HG03108 (cell line): ENCODE data around the gene PSMC3IP.
"Not testable (repeated sequence)": the region's sequence is repeated elsewhere in the genome, so short reads cannot be mapped to it uniquely, and the experiment has no call there.

Source experiments
- ATAC-seq: cut with Tn5 transposase; IDR thresholded peaks from one replicate; pipeline ENCODE4 v1.9.1; 2021; ENCODE audit warnings: moderate library complexity; ENCODE audit not compliant: unreplicated experiment

The PSMC3IP gene

DNA sequence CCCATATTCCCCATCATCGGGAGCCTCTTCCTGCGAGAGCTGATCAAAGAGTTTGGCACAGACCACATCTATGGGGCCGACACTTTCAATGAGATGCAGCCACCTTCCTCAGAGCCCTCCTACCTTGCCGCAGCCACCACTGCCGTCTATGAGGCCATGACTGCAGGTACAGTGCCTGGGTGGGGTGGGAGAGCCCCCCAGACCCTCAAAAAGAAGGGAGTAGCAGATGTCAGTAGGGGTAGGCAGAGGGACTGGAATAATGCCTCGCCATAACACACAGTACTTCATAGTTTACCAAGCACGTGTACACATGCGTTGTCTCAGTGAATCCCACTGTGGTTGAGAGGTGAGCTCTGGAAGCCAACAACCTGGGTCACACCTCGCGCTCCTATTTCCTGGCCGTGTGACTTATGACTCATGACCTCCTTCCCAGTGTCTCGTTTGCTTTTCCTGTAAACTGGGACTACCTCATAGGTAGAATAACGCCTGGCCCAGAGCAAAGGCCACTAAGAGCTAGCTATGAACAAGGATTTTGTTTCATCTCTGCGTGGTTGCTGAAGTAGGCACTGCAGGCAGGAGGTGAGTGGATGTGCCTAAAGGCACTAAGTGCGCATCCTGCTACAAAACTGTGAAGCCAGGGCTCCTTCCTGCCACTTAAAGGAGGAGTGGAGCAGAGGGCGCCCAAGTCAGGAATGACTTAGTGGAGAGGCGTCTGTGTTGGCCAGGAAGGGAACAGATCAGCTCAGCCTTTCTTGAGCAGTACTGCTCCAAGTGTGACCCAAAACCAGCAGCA is 36.3 kb downstream of the PSMC3IP start:
- no peak for ATAC-seq

DNA sequence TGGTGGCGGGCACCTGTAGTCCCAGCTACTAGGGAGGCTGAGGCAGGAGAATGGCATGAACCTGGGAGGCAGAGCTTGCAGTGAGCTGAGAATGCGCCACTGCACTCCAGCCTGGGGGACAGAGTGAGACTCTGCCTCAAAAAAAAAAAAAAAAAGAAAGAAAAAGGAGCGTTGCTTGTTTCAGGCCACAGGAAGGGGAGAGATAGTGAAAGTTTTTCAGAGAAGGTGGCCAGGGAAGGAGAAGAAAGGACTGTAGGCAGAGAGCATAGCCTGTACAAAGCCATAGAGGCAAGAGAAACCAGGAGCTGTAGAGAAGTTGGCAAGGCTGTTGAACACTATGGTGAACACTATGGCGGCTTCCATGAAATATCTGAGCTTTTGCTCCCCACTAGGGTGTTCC is 37.0 kb downstream of the PSMC3IP start:
- ATAC-seq = not testable (repeated sequence)

- no peak for ATAC-seq
Measured at GRCh38 chr17:42538482-42538881, 39.0 kb downstream of the PSMC3IP start.

DNA sequence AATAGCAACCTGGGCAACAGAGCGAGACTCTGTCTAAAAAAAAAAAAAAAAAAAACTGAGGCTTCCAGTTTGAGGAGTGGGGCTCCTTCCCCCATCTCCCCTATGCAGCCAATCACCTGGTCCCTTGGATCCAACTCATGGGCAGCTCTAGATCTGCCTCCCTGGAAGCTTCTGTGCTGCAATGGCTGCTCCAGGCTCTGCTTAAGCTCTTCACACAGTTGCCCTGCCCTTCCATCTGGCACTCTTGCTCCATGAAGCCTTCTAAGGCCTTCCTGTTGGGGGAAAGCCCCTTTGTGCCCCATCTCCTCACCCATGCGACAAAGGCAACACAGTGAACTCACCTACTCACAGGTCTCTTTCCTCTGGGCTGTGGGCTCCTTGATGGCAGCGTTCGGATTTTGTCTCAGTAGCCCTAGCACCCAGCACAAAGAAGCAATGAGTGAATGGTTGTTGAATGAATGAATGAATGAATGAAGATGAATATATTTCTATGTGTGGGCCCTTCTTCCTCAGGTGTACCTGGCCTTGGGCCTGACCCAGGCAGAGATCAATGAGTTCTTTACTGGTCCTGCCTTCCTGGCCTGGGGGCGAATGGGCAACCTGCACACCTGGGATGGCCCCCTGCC is 39.6 kb downstream of the PSMC3IP start:
- no peak for ATAC-seq

- no peak for ATAC-seq
Measured at GRCh38 chr17:42537156-42537805, 40.2 kb downstream of the PSMC3IP start.

DNA sequence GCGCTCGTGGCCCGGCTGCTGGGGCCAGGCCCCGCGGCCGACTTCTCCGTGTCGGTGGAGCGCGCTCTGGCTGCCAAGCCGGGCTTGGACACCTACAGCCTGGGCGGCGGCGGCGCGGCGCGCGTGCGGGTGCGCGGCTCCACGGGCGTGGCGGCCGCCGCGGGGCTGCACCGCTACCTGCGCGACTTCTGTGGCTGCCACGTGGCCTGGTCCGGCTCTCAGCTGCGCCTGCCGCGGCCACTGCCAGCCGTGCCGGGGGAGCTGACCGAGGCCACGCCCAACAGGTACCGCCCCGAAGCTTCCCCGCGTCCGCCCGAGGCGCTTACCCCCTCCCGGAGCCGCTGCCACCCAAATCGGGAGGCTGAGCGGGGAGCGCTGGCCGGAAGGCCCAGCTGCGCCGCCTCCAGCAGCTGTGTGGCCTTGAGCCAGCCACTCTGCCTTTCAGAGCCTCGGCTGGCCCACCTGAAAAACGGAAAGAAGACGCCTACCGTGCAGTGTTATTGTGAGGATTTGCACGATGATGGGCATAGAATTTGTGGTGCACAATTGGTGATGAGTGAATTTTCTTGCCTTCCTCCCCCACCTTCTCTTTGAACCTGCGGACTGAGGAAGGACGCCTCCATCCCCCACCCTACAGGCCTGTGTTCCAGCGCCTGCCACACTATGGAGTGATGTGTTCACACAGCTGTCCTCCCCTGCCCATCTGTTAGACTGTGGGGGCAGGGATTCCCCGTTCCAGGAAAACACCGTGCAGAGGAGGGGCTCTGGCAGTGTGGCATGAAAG is 41.0 kb downstream of the PSMC3IP start:
- ATAC-seq = peak; percentile 65

GRCh38 chr17:42536048-42536371 is 41.5 kb downstream of the PSMC3IP start, which contains the start of gene NAGLU:
Gene NAGLU, plus strand, starts transcription at chr17:42536241. Its CDS starts 32 bp downstream, at chr17:42536273.
- peak; percentile 76 for ATAC-seq

DNA sequence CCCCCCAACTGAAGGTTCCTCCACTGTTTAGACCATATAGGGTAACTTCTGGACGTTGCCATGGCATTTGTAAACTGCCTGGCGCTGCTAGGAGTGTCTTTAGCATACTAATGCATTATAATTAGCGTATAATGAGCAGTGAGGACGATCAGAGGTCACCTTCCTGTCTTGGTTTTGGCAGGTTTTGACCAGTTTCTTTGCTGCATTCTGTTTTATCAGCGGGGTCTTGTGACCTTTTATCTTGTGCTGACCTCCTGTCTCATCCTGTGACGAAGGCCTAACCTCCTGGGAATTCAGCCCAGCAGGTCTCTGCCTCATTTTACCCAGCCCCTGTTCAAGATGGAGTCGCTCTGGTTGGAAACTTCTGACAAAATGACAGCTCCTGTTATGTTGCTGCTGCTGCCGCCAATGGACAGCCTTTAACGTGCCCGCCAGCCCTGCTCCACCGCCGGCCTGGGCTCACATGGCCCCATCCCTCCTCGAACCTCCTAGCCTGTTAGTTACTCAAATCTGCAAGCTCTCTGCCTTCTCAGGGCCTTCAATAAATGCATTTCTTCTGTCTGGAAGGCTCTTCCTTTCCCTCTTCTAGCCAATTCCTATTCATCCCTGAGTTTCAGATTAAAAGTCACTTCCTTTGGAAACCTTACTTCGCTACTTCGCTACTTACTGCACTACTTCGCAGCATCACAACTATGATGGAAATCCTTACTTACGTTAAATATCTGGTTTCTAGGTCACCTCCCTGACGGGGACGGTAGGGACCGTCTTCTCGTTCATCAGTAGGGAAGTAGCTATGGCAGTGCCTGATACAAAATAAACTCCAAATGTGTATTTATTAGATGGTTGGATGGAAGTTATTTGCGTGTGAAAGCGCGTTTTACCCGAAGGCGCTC is 42.1 kb downstream of the PSMC3IP start:
- no peak for ATAC-seq

DNA sequence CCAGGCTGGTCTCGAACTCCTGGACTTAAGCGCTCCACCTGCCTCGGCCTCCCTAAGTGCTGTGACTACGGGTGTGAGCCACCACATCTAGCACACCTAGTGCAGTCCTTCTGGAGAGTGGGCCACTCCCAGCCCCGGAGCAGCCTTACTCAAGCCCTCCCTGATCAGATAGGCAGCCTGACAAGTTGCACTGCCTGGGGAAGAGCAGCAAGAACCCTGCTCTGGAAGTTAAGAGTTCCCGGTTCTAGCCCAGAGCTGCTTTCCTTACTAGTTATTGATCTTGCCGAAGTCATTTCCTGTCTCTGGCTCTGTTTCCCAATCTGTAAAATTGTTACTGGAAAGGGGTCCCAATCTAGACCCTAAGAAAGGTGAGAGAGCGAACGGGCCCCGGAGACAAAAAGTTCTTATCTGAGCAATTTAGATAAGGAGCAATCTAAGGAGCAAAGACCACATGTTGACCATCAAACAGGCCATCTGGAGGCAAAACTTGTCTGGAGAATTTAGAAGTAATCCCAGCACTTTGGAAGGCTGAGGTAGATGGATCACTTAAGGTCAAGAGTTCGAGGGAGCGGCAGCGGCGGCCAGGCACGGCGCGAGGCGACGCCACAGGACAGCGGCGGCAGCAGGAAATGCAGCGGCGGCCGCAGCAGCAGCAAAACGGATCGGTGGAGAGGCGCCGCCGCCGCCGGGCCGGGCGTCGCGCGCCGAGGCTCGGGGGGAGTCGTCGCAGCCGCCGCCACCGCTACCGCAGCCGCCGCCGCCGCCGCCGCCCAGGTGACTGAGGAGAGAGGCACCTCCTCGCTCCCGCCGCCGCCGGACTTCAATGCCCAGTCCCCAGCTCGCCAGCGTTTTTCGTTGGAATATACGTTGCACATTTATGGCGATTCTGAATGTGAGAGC is 45.8 kb downstream of the PSMC3IP start:
- no peak for ATAC-seq

- ATAC-seq = no peak
Measured at GRCh38 chr17:42530952-42531454, 46.5 kb downstream of the PSMC3IP start.

DNA sequence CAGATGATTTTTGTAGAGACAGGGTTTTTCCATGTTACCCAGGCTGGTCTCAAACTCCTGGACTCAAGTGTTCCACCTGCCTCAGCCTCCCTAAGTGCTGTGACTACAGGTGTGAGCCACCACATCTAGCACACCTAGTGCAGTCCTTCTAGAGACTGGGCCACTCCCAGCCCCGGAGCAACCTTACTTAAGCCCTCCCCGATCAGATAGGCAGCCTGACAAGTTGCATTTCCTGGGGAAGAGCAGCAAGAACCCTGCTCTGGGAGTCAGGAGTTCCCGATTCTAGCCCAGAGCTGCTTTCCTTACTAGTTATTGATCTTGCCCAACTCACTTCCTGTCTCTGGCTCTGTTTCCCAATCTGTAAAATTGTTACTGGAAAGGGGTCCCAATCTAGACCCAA is 48.5 kb downstream of the PSMC3IP start:
- ATAC-seq = no peak

- ATAC-seq = no peak
Measured at GRCh38 chr17:42527932-42528331, 49.6 kb downstream of the PSMC3IP start.

DNA sequence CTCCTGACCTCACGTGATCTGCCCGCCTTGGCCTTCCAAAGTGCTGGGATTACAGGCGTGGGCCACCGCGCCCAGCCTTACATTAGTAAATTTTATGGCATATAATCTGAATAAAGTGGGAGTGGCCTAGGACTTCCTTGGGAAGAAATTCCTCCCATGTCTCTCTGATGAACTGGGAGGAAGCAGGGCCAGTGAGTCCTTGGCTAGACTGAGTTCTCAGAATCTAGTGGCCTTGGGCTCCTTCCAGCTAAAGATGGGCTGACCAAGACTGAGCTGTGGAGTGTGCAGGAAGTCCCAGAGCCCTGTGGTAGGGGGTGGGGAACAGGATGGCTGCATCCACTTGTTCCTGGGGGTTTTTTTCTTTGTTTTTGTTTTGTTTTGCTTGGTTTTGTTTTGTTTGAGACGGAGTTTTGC is 51.5 kb downstream of the PSMC3IP start:
- ATAC-seq = no peak

- ATAC-seq = no peak
Measured at GRCh38 chr17:42525221-42525620, 52.3 kb downstream of the PSMC3IP start.

DNA sequence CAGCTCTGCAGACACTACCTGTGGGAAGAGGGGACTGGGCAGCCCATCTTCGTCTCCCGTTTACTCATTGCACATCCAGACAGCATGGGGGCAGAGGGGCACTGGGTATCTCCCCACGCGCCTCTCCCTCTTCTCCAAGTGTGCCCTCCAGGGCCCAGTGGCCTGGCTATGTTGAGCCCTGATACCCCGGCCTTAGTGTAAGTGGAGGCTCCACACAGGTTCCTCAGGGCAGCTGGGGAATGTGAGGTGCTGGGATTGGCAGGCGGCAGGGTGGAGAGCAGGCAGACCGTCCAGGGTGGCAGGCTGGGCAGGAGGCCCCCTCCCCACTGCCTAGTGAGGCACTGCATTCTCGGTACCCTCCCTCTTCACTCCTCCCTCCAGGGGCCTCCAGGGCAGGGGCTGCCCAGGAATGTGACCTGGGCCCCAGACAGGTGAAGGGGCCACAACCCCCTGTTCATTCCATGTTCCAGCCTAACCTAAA is 54.7 kb downstream of the PSMC3IP start:
- ATAC-seq = no peak
